HEK293T (cell line): ENCODE data around the gene IL17C.

Experiments used
- CTCF ChIA-PET: fragments of 350-600 bp; formaldehyde crosslinking; extraction: SDS; loops from one replicate; lab custom pipeline; 2021; ENCODE audit warnings: antibody characterized with exemption, inconsistent platforms; lab: Yijun Ruan, JAX
- POLR2A ChIA-PET: fragments of 350-600 bp; formaldehyde crosslinking; extraction: SDS; loops from one replicate; lab custom pipeline; 2020; ENCODE audit warnings: antibody characterized with exemption, inconsistent platforms; lab: Yijun Ruan, JAX
- DNase-seq: peaks from one replicate; pipeline ENCODE4 v3.0.0; 2012; ENCODE audit warnings: mixed read lengths; ENCODE audit errors: extremely low spot score
- ARNT ChIP-seq: fragments of 450-650 bp; IDR thresholded peaks from 2 replicates; pipeline ENCODE4 v1.6.1; 2017; ENCODE audit warnings: mild to moderate bottlenecking
- BHLHE40 ChIP-seq: fragments of 450-650 bp; IDR thresholded peaks from 2 replicates; pipeline ENCODE4 v1.6.1; 2016; ENCODE audit warnings: mild to moderate bottlenecking, moderate library complexity, borderline replicate concordance
- CTBP1 ChIP-seq: fragments of 450-650 bp; IDR thresholded peaks from 2 replicates; pipeline ENCODE4 v1.6.1; 2016; ENCODE audit warnings: borderline replicate concordance
- ELF4 ChIP-seq: fragments of 450-650 bp; IDR thresholded peaks from 2 replicates; pipeline ENCODE4 v1.6.1; 2017; ENCODE audit warnings: antibody characterized with exemption
- FOXA1 ChIP-seq: fragments of 450-650 bp; IDR thresholded peaks from 2 replicates; pipeline ENCODE4 v1.6.1; 2016; ENCODE audit warnings: mild to moderate bottlenecking
- FOXK2 ChIP-seq: fragments of 450-650 bp; IDR thresholded peaks from 2 replicates; pipeline ENCODE4 v1.6.1; 2016; ENCODE audit warnings: mild to moderate bottlenecking
- FOXM1 ChIP-seq: fragments of 450-650 bp; IDR thresholded peaks from 2 replicates; pipeline ENCODE4 v1.6.1; 2017; ENCODE audit warnings: mild to moderate bottlenecking, borderline replicate concordance
- HDGF ChIP-seq: fragments of 450-650 bp; IDR thresholded peaks from 2 replicates; pipeline ENCODE4 v1.6.1; 2017; ENCODE audit warnings: antibody characterized with exemption, borderline replicate concordance
- L3MBTL2 ChIP-seq: fragments of 450-650 bp; conservative IDR thresholded peaks from 2 replicates; pipeline ENCODE4 v1.6.1; 2016; ENCODE audit warnings: mild to moderate bottlenecking
- LEF1 ChIP-seq: fragments of 450-650 bp; IDR thresholded peaks from 2 replicates; pipeline ENCODE4 v1.6.1; 2017; ENCODE audit warnings: mild to moderate bottlenecking, borderline replicate concordance
- NFRKB ChIP-seq: fragments of 450-650 bp; IDR thresholded peaks from 2 replicates; pipeline ENCODE4 v1.6.1; 2016; ENCODE audit warnings: mild to moderate bottlenecking, moderate library complexity
- PKNOX1 ChIP-seq: fragments of 450-650 bp; IDR thresholded peaks from 2 replicates; pipeline ENCODE4 v1.6.1; 2016
- SP1 ChIP-seq: fragments of 450-650 bp; IDR thresholded peaks from 2 replicates; pipeline ENCODE4 v1.6.1; 2017
- SUZ12 ChIP-seq: fragments of 450-650 bp; IDR thresholded peaks from 2 replicates; pipeline ENCODE4 v1.6.1; 2016; ENCODE audit warnings: mild to moderate bottlenecking
- TARDBP ChIP-seq: fragments of 450-650 bp; IDR thresholded peaks from 2 replicates; pipeline ENCODE4 v1.6.1; 2016
- ZNF384 ChIP-seq: fragments of 450-650 bp; IDR thresholded peaks from 2 replicates; pipeline ENCODE4 v1.6.1; 2016

The IL17C gene

GRCh38 chr16:88654363-88655052 is 16.1 kb downstream of the IL17C start:
- DNase-seq = no peak
- CTCF ChIA-PET = no interaction called here
- no peak for TF ChIP-seq SP1
- TF ChIP-seq CTBP1 = no peak
- TF ChIP-seq L3MBTL2 = no peak
- POLR2A ChIA-PET = no interaction called here

- POLR2A ChIA-PET = no interaction called here
- CTCF ChIA-PET = no interaction called here
- no peak for DNase-seq
- TF ChIP-seq BHLHE40 (no peak), ARNT (no peak), ELF4 (no peak), ZNF384 (no peak)
These were observed 16.8 kb downstream of the IL17C start for GRCh38 chr16:88655053-88655732.

- TF ChIP-seq SP1 (no peak), FOXA1 (no peak), L3MBTL2 (no peak), HDGF (no peak)
- DNase-seq = no peak
- ChIA-PET POLR2A (no interaction called here), CTCF (no interaction called here)
These were observed 17.4 kb downstream of the IL17C start for GRCh38 chr16:88655733-88656281.

GRCh38 chr16:88656291-88656980 is 18.1 kb downstream of the IL17C start:
- ChIA-PET CTCF (no interaction called here), POLR2A (no interaction called here)
- no peak for TF ChIP-seq FOXM1
- no peak for TF ChIP-seq ELF4
- TF ChIP-seq NFRKB = no peak
- TF ChIP-seq FOXK2 = no peak
- TF ChIP-seq ZNF384 = no peak
- TF ChIP-seq LEF1 = no peak
- TF ChIP-seq SUZ12 = no peak
- TF ChIP-seq SP1 = no peak
- no peak for TF ChIP-seq TARDBP
- no peak for TF ChIP-seq CTBP1
- no peak for TF ChIP-seq HDGF
- TF ChIP-seq FOXA1 = no peak
- TF ChIP-seq BHLHE40 = no peak
- TF ChIP-seq L3MBTL2 = no peak
- no peak for TF ChIP-seq ARNT
- no peak for TF ChIP-seq PKNOX1
- no peak for DNase-seq

- ChIA-PET CTCF (no interaction called here), POLR2A (no interaction called here)
- DNase-seq = no peak
- no peak for TF ChIP-seq HDGF
- no peak for TF ChIP-seq SP1
- TF ChIP-seq PKNOX1 = no peak
- no peak for TF ChIP-seq ARNT
- no peak for TF ChIP-seq FOXA1
- TF ChIP-seq CTBP1 = no peak
- TF ChIP-seq ZNF384 = no peak
- no peak for TF ChIP-seq BHLHE40
- TF ChIP-seq FOXK2 = no peak
These were observed 19.0 kb downstream of the IL17C start for GRCh38 chr16:88657371-88657770.

- no peak for TF ChIP-seq PKNOX1
- TF ChIP-seq HDGF = no peak
- no peak for TF ChIP-seq LEF1
- TF ChIP-seq FOXA1 = no peak
- no peak for TF ChIP-seq FOXK2
- no peak for TF ChIP-seq FOXM1
- TF ChIP-seq ELF4 = no peak
- TF ChIP-seq CTBP1 = no peak
- no peak for TF ChIP-seq TARDBP
- no peak for TF ChIP-seq L3MBTL2
- no peak for TF ChIP-seq SP1
- no peak for TF ChIP-seq SUZ12
- TF ChIP-seq ZNF384 = no peak
- TF ChIP-seq NFRKB = no peak
- CTCF ChIA-PET = no interaction called here
- no peak for DNase-seq
- POLR2A ChIA-PET = no interaction called here
These were observed 20.3 kb downstream of the IL17C start for GRCh38 chr16:88658714-88659113.
